ENCODE data around the gene MYO9B.
"Not testable (repeated sequence)": the region's sequence is repeated elsewhere in the genome, so short reads cannot be mapped to it uniquely, and the experiment has no call there.

Gene MYO9B

DNA sequence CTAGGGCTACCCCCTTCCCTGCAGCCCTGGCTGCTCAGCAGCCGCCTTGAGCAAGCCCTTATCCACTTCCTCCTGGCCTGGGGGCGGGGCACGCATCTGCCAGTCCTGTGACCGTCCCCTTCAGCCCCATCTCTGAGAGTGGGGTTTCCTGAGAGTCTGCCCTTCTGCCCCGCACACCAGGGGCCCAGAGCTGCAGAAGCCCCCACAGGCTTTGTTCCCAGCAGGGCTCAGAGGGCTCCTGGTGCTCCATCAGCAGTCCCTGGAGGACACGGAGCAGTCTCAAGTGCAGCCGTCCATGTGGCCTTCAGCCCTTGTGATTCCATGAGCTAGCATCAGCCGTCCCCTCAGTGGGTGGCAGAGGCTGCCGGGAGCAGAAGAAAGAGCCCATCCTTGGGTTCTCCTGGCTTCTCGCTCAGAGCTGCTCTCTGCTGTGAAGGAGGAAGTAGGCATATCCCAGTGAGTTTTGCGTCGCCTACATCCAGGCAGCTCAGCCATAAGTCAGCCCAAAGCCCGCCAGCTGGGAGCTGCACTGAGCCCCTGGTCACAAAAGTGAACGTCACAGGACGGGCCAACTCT is 16.3 kb downstream of the MYO9B start:
- no peak for DNase-seq (ENCODE audit: low read depth in 3 of 3)

DNA sequence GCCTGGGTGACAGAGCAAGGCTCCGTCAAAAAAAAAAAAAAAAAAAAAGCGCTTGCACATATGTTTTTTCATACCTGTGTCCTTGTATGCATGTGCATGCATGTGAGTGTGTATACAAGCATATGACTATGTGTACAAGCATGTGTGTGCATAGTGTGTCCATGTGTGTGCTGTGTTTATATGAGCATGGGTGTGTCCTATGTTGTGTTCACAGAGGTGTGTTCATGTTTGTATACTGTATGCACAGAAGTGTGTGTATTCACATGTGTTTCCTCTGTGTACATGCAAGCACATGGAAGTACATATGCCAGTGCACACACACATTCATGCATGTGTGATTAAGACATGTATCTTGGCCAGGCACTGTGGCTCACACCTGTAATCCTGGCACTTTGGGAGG is 17.1 kb downstream of the MYO9B start:
- DNase-seq (ENCODE audit: low read depth in 3 of 3) = no peak

DNA sequence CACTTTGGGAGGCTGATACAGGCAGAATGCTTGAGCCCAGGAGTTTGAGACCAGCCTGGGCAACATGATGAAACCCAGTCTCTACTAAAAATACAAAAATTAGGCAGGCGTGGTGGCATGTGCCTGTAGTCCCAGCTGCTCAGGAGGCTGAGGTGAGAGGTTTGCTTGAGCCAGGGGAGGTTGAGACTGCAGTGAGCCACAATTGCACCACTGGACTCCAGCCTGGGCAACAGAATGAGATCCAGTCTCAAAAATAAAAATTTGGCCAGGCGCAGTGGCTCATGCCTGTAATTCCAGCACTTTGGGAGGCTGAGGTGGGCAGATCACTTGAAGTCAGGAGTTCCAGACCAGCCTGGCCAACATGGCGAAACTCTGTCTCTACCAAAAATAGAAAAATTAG is 19.1 kb downstream of the MYO9B start:
- not testable (repeated sequence) for DNase-seq (ENCODE audit: low read depth in 3 of 3)

DNA sequence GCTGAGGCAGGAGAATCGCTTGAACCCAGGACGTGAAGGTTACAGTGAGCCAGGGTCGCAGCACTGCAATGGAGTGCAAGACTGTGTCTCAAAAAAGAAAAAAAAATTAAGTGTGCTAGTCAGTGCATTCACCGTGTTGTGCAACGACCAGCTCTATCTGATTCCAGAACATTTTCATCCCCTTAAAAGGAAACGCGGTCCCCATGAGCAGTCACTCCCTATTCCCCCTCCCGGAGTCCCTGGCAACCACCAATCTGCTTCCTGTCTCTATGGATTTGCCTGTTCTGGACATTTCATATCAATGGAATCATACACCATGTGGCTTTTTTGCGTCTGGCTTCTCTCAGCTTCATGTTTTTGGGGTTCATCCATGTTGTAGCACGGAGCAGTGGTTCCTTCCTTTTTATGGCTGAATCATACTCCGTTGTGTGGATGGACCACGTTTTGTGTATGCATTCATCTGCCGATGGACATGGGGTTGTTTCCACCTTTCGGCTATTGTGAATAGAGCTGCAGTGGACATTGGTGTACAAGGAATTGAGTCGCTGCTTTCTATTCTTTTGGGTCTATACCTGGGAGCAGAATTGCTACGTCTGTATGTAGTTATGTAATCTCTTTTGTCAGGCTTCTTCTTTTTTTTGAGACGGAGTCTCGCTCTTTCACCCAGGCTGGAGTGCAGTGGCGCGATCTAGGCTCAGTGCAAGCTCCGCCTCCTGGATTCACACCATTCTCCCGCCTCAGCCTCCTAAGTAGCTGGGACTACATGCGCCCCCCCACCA is 19.8 kb downstream of the MYO9B start:
- DNase-seq (ENCODE audit: low read depth in 3 of 3) = no peak

DNA sequence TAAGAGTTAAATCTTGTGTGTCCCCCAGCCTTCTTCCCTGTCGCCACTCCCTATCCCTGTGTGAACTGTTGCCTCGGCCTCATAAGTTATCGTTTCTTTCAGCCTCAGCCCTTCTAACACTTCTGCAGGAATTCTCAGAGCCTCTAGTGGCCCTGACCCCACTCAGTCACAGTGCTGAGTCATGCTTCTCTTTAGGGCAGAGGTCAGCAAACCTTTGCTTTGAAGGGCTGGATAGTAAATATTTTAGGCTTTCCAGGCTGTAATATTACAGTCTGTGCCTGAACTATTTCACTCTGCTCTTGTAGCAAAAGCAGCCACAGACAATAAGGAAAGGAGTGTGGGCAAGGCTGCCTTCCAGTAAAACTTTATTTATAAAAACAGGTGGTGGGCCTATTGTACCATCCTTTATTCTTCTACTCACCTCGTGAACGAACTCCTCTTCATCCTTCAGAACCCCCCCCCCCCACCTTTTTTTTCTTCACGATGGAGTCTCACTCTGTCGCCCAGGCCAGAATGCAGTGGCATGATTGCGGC is 22.1 kb downstream of the MYO9B start:
- no peak for DNase-seq (ENCODE audit: low read depth in 3 of 3)

DNA sequence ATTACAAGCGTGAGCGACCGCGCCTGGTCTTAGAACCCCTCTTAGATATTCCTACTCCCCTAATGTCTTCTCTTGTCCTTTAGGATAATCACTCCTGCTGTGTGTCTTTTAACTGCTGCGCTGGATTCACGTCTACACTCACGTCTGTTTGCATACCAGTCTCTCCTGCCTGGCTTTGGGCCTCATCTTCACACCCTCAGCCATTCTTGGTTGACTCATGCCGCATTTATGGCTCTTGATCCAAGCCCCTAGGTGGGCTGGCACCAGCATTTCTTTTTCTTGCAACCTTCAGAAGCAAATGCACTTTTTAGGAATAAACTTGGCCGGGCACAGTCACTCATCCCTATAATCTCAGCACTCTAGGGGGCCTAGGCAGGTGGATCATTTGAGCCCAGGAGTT is 22.7 kb downstream of the MYO9B start:
- DNase-seq (ENCODE audit: low read depth in 3 of 3) = no peak

DNA sequence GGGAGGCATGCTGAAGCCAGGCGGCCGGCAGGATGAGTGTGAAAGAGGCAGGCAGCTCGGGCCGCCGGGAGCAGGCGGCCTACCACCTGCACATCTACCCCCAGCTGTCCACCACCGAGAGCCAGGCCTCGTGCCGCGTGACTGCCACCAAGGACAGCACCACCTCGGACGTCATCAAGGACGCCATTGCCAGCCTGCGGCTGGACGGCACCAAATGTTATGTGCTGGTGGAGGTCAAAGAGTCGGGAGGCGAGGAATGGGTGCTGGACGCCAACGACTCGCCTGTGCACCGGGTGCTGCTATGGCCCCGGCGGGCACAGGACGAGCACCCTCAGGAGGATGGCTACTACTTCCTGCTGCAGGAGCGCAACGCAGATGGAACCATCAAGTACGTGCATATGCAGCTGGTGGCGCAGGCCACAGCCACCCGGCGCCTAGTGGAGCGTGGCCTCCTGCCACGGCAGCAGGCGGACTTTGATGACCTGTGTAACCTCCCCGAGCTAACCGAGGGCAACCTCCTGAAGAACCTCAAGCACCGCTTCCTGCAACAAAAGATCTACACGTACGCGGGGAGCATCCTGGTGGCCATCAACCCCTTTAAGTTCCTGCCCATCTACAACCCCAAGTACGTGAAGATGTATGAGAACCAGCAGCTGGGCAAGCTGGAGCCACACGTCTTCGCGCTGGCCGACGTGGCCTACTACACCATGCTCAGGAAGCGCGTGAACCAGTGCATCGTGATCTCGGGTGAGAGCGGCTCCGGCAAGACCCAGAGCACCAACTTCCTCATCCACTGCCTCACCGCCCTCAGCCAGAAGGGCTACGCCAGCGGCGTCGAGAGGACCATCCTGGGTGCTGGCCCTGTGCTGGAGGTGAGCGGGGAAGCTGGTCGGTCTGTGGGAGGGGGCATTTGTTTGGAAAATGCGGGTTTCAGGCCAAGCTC is 26.4 kb downstream of the MYO9B start:
- no peak for DNase-seq (ENCODE audit: low read depth in 3 of 3)

DNA sequence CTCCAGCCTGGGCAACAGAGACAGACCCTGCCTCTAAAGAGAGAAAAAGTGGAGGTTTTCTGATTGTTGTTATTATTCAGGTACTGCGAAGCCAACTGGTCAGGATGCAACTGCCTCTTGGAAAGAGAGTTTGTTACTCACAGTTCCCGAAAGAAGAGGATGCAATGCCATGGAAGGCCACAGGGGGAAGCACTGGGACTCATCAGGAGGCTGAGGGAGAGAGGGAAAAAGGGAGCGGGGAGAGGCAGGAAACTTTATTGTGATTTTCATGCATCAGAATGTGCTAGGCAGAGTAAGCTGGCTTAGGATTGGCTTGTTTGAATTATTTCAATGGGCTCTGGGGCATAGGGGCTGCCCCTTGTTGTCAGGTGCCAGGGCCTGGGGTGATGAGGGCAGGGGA is 27.6 kb downstream of the MYO9B start:
- no peak for DNase-seq (ENCODE audit: low read depth in 3 of 3)

DNA sequence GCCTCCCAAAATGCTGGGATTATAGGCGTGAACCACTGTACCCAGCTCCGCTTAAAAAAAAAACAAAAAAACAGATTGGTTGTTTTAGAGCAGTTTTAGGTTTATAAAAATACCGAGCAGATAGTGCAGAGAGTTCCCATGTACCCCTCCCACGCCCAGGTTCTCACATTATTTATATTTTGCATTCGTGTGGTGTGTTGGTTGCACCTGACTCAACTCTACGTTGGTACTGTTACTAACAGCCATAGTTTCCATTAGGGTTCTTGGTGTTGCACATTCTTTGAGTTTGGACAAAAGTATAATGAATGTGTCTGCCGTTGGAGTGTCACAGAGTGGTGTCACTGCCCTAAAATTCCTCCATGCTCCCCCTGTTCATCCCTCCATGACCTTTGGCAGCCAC is 29.1 kb downstream of the MYO9B start:
- no peak for DNase-seq (ENCODE audit: low read depth in 3 of 3)

DNA sequence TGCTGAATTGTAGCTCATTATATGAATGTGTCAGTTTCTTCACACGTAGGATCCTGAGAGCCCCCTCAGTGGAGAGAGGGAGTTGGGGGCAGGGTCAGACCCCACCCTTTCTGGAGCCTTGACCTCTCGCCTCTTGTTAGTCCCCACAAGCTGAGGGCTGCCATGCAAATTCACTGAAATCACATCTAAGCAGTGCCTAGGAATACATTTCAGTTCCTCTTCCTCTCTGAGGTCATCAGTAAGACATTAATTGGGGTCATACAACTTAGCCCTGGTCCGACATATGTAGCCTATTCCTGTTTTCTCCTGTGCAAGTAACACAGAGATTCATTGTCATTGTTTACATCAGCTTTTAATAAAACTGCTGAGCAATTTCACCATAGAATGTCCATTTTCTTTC is 30.0 kb downstream of the MYO9B start:
- no peak for DNase-seq (ENCODE audit: low read depth in 3 of 3)

DNA sequence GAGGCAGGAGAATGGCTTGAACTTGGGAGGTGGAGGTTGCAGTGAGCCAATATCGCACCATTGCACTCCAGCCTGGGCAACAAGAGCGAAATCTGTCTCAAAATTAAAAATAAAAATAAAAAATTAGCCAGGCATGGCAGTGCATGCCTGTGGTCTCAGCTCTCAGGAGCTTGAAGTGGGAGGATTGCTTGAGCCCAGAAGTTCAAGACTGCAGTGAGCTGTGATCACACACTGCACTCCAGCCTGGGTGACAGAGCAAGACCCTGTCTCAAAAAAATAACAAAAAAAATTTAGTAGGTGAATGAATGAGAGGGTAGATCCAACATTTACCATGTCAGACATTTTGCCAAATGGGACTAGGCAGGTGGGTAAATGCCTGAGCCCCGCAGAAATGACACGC is 31.4 kb downstream of the MYO9B start:
- not testable (repeated sequence) for DNase-seq (ENCODE audit: low read depth in 3 of 3)

DNA sequence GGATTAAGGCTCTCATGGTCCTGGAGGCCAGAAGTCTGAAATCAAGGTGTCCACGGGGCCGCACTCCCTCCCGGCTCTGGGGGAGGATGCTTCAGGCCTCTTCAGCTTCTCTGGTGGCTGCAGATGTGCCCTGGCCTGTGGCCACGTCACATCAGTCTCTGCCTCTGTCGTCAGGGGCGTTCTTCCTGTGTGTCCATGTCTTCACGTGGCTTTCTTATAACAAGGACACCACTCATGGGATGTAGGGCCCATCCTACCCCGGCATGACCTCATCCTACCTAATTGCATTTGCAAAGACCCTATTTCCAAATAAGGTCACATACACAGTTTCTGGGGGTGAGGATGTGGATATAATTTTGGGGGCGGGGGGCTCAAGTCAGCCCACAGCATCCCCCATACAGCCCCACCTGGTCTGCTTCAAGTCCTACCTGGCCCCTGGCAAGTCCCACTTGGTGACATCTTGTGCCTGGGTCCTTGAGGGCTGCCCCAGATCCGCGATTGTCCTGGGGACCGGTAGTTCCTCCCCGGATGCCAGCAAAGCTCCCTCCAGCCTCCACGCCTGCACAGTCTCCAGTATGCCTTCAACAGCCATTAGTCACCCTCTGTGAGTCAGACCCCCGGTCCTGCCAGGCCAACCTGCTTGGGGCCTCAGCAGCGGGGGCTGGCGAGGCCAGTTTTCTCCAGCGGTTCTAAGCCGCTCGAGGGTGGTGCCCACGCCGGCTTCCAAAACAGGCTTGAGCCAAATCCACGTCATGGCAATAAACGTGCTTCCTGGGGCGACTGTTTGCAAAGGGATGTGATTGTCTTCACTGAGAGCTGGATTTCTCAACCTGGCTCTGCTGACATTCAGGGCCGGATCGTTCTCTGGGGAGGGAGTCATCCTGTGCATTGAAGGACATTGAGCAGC is 32.2 kb downstream of the MYO9B start:
- no peak for DNase-seq (ENCODE audit: low read depth in 3 of 3)

DNA sequence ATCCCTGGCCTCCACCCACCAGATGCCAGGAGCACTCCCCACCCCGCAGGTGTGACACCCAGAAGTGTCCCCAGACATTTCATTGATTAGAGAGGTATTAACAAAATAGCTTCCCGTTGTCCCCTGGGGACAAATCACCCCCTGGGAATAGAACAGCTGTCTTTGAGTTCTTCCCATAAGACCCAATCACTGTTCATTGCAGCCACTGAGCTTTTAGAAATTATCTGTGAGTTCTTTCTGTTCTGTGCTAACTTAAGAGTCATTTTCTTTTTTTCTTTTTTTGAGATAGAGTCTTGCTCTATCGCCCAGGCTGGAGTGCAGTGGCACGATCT is 32.8 kb downstream of the MYO9B start:
- DNase-seq (ENCODE audit: low read depth in 3 of 3) = no peak

DNA sequence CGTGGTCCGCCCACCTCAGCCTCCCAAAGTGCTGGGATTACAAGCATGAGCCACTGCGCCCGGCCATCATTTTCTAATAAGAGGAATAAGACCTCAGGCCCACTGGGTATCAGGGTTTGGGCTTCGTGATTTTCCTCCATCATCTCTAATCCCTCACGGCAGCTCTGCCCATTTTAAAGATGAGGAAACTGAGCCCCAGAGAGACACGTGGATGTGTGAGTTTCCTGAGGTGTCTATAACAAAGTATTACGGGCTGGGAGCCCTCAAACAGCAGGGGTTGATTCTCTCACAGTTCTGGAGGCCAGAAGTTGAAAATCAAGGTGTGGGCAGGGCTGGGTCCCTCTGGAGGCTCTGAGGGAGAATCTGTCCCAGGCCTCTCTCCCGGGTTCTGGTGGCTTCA is 33.7 kb downstream of the MYO9B start:
- no peak for DNase-seq (ENCODE audit: low read depth in 3 of 3)

DNA sequence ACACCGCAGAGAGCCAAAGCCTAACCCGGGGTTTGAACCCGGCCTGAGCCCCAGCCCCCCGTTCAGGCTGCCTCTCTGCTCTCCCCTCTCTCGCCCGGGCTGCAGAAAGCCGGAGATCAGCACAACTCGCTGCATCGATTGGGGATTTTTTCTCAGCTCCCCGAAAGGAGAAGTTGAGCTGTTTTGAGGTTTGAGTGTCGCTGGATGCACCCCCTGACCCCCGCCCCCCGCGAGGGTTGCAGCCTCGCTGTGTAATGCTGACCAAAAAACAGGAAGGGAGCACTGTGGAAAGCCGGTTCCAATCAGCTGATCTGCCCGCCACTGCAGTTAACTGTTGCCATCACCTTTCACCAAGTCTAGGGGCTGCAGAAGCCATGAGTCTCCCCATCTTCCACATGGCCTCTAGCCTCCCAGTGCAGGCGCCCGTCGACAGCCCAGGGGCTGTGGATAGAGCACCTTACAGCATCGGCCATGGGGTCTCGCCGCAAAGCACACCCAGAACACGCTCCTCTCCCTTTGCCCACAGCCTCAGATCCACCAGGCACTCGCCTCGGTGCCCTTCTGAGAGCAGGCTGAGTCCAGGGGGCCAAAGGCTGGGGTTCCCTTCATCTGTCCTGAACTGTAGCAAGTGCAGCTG is 34.5 kb downstream of the MYO9B start:
- DNase-seq (ENCODE audit: low read depth in 3 of 3) = no peak

DNA sequence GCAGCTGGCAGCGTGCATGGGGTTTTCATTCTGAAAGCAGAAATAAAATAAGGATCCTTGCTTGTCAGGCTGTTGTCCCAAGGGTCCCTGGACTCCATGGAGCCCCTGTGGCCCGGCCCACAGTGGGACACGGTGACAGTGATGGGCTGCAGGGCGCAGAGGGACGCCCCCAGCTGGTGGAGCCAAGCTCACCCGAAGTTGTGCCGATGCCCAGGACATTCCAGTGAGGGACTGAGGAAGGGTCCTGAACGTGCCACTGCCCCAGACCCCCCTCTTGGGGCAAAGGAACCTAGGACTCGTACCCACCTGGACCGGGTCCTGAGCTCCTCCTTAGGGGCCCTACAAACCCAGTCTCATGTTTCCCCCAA is 35.0 kb downstream of the MYO9B start:
- DNase-seq (ENCODE audit: low read depth in 3 of 3) = no peak

DNA sequence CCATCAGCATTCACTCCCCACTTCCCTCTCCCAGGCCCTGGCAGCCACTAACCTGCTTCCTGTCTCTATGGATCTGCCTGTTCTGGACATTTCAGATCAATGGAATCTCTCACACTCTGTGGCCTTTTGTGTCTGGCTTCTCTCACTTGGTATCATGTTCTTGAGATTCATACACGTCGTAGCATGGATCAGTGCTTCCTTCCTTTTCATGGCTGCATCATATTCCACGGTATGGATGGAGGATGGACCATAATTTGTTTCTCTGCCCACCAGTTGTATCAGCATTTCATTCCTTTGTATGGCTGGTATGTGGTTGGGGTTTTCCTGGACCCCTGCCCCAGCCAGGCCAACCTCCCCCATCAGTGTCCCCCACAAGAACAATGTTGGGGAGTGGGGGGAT is 36.2 kb downstream of the MYO9B start:
- no peak for DNase-seq (ENCODE audit: low read depth in 3 of 3)

DNA sequence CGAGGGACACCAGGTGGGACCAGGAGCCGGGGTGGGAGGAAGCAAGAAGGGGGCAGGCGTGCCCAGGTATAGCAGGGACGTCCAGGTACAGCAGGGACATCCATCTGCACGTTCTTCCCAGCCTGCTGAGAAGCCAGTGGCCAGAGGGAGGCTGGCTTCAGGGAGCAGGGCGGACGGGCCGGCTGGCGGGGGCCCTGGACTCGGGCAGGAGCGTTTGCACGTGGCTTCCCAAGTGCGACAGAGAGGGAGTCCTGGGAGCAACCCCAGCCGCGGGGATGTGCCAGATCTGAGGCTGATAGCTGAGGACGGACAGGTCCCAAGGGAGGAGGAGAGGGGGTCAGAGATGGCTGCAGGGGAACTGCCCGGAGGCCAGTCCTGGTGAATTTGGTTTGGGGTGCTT is 36.7 kb downstream of the MYO9B start:
- no peak for DNase-seq (ENCODE audit: low read depth in 3 of 3)

DNA sequence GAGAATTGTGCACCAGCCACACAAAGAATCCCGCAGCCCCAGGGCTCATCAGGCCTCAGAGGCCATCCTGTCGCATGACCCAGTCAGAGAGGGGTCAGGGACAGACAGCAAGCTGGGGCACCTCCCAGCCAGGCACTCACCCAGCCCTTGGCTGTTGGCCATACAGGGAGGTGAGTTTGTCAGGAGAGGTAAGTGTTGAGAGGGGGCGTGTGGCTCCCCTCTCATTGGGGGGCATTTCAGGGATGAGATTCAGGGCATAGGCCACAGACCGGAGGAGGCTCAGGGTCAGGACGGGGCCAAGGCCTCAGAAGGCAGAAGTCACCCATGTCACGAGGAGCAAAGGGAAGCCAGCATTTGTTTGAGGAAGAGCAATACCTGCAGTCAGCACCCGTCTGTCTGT is 37.1 kb downstream of the MYO9B start:
- DNase-seq (ENCODE audit: low read depth in 3 of 3) = no peak

DNA sequence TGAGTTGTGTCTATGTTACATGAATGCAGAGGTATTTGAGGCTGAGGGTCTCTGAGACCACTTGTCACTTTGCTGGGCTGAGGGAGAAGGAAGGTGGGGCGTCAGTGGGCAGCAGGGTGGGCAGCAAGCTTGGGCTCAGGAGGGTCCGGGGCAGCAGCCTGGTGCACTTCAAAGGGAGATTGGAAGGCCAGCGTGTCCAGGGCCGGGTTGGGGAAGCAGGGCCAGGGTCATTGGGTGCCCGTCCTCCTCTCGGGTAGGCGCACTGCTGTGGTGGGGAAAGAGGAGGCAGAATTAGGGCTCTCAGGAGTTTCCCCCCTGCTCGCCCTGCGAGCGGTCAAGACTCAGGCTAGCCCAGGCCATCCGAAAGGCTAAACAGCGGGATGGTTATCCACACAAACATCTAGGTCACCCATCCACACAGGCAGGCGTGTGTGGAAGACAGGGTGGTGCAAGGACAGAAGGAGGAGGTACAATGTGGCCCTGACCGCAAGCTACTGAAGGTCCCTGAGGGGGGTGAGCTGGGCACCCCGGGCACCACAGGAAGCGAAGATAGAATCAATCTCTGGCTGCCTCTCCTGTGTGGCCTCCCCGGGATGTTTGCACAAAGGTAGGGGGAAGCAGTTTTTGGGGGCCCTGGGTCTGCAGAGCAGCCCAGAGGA is 37.7 kb downstream of the MYO9B start:
- no peak for DNase-seq (ENCODE audit: low read depth in 3 of 3)

DNA sequence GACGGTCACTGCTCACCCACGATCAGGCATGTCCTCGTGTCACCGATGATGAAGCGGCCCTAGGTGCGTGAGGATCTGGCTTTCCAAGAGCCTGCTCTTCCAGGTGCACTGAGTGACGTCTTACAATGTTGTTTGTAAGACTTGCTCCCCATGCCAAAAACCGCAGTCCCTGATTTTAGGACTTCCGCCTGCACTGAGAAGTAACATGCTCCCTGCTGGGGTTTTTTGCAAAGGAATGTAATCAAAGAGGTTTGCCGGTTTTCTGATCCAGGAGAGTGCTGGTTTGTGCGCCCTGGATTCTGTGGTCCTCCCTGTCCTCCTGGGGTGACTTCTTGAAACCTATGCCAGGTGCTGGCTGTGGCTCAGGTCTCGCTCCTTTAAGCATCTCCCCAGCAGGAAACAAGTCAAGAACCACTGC is 38.8 kb downstream of the MYO9B start:
- no peak for DNase-seq (ENCODE audit: low read depth in 3 of 3)
